NCI-H2227 (cell line): ENCODE data around the gene LCOR.
A peak's percentile ranks its signal among the peaks of the same experiment; 100 is the strongest.
"Not testable (repeated sequence)": the region's sequence is repeated elsewhere in the genome, so short reads cannot be mapped to it uniquely, and the experiment has no call there.

Experiments used
- DNase-seq: peaks from one replicate; lab custom pipeline; 2025; ENCODE audit not compliant: unreplicated experiment; lab: John Stamatoyannopoulos, UW

LCOR gene

DNA sequence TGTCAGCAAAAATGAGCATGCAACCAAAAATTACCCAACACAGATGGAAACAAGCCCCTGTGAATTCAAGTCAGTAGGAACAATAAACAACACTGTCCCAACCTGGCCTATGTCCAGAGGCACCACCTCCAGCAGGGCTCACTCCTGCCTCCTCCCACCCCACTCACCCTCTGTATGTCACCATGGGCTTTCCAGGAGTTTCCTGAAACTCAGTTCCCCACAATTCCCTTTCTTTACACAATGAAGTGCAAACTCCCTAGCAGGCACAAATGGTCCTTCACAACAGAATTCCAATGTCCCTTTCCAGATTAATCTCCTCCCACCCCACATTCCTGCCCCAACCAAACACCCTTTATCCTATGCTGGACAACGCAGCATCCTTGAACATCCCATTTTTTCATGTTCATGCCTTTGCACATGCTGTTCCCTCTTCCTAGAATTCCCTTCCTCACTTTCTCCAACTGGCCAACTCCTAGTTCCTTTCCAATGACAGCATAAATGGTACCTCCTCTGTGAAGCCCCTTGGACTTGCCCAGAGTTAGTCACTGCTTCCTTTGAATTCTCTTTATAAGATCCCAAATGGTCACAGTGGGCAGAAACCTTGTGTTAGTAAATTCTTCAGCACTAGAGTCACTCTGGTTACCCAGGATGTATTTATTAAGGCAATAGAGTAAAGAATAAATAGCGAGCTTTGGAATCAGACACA, 196.2 kb downstream of the LCOR start:
- DNase-seq, result no peak

DNA sequence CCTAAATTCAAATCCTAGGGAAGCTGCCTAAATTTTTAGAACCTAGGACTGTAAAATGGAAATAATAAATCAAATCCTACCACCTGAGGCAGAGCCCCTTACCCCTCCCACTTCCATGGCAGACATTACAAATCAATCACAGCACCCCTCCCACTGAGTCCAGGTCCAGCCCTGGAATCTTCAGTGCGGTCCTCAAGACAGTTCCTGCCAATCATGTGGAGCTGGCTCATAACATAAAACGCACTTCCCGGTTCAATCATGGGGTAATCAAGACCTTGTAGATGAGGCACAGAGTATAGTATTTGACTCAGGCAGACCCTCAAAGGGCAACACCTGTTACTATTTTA, 196.7 kb downstream of the LCOR start:
- no peak for DNase-seq

- DNase-seq, result no peak
These were observed 197.2 kb downstream of the LCOR start for GRCh38 chr10:97029271-97029670.

DNA sequence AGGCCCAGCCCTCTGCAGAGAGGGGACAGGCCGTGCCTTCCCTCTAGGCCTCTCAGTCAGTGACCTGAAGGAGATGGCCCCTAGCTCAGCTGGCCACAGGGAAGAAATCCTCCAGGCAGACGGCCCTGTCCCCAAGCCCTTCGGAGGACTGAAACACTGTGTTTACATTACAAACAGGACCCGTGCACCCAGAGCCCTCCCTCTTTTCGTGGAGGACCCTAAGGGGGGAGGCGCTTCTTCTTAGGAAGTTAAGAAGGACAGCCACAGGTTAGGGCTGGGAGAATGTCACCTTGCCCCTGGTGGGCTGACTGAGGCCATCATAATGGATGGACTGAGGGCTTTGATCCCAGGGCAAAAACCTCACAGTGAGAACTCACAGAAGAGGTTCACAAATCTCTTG, 198.8 kb downstream of the LCOR start:
- no peak for DNase-seq

- DNase-seq, result no peak
These were observed 199.4 kb downstream of the LCOR start for GRCh38 chr10:97031459-97031858.

DNA sequence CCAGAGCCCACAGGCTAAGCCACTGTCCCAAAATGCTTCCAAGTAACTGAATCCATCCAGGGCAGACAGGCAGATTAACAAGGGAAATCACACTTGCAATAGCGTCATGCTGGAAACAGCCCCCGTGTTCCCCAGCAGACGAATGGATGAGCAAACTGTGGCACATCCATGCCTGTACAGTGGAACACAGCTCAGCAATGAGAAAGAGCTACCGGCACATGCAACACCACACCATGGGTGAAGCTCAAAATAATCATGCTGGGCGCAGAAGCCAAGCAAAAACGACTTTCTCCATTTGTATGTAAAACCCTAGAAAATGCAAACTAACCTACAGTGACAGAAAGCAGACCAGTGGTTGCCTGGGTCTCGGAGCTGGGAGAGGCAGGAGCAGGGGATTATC, 200.5 kb downstream of the LCOR start:
- no peak for DNase-seq

DNA sequence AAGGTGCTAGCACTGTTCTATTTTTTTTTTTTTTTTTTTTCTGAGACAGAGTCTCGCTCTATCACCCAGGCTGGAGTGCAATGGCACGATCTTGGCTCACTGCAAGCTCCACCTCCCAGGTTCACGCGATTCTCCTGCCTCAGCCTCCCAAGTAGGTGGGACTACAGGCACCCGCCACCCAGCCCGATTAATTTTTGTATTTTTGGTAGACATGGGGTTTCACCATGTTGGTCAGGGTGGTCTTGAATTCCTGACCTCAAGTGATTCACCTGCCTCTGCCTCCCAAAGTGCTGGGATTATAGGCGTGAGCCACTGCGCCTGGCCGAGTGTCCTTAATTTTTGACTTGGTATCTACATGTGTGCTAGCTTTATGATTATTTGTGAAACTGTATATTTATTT, 201.7 kb downstream of the LCOR start:
- not testable (repeated sequence) for DNase-seq

- DNase-seq, result no peak
These were observed 202.2 kb downstream of the LCOR start for GRCh38 chr10:97034301-97034700.

- DNase-seq, result no peak
These were observed 203.1 kb downstream of the LCOR start for GRCh38 chr10:97034958-97035769.

DNA sequence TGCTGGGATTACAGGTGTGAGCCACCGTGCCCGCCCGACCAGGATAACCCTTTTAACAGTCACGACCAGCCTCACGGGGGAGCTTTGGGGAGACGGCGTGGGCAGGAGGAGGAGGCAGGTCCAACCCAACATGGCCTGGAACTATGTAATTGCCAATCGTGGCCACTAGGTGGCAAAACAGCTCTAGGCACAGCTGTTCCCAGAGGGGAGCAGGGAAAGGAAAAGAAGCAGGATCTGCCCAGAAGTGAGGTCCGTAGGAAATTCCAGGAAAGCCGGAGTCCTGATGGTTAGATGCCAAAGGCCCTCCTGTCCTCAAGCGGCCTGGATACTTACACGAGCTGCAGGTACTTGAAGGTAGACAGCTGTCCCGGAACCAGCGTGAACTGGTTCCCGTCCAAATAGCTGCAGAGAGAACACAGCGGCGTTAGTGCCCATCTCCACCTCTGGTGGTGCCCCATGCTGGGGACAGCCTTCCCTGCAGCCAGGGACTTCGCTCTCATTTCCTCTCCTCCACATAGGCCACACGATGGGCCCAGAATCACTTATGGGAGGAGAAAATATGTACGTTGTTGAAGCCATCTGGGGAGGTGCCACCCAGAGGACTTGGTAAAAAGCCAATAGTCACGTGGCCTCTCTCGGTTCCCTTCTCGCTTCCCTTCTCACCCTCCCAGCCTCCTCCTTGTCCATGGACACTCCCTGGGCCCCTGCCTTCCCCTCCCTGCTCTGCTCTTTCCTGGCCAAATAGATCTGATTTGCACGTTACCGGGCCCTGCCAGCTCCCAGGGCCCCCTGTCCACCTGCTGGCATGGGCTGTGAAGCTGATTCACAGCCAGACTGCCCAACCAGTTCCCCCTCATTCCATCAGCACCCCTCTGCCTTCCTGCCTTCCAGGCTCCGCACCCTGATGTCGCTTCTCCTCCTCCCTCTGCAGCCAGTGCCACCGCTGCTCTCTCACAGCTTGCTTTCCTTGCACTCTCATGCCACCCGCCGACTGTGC, 205.6 kb downstream of the LCOR start:
- DNase-seq, result peak; percentile 87

DNA sequence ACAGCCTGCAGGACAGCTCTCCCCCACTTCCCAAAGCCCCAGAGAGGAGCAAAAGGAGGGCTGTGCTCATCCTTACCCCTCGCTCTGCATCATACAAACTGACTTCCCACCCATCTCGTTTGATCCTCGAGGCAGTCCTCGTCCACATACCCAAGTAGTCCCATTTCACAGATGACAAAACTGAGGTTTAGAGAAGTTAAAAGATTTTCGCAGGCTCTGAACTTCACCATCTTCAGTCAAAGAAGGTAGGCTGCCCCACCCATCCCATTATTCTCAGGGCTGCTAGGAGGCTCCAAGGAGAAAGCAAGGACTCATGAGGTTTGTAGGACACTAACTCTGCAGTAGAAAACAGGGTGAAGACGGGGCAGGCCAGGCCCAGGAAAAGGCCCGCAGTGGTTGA, 206.6 kb downstream of the LCOR start:
- peak; percentile 2 for DNase-seq

DNA sequence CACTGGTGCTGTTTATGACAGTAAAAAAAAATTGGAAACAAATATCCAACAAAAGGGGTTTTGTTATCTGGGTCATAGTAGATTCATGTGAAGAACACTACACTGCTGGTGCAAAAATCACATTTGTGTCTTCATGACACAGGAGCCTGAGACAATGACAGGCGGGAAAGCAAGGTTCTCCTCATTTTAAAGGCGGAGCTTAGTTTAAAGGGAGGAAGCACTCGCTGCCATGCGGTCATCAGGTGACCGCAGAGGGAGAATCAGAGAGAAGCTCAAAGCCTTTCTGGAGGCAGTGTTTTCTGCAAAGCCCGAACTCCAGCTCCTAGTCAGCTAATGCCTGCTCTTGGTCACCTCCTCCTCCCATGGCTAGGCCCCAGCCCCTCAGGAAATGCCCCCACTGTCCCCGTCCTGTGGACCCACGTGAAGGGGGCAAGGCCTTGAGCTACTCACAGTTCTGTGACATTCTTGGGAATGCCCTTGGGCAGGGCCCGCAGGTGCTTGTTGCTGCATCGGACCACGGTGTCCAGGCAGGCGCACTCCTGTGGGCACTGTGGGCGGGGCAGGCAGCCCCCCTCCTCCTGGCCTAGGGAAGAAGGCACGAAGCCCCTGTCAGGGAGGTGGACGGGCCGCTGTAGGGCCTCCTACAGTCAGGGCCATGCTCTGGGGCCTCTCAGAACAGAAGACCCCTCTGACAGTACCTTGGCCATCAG, 207.6 kb downstream of the LCOR start:
- no peak for DNase-seq

GRCh38 chr10:97040248-97040584, 208.1 kb downstream of the LCOR start:
- no peak for DNase-seq

DNA sequence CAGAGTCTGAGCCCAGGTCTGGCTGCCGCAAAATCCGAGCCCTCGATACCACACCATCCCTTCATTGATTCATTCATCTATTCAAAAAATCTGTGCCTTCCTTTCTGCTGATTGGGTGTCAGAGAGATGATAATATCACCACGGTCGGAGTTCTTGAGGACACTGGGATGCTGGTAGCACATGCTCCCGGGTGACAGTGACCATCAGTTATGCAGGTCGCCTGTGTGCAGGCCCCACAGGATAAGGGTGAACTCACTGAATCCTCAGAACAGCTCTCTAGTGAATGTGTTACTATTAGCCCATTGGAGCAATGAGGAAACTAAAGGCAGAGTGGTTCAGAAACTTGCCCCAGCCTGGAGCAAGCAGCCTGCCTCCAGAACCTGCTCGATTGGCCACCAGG, 208.6 kb downstream of the LCOR start:
- DNase-seq, result no peak

DNA sequence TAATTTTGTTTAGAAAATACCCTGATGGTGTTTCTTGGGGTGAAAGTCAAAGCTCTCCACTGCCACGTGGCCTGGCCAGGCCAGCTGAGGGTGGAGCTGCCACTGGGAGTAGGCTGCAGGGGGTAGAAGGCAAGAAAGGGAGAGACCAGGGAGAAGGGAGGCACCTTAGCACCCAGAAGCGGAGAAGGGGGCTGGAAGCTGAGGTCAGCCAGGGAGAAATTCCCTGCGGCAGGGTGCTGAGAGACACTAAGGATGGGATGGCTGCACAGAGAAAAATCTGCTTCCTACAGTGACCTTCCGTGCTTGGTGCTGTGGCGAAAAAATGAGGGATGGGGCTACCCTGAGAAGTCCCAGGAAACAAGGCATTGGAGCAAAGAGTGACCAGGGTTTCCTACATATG, 210.0 kb downstream of the LCOR start:
- no peak for DNase-seq

DNA sequence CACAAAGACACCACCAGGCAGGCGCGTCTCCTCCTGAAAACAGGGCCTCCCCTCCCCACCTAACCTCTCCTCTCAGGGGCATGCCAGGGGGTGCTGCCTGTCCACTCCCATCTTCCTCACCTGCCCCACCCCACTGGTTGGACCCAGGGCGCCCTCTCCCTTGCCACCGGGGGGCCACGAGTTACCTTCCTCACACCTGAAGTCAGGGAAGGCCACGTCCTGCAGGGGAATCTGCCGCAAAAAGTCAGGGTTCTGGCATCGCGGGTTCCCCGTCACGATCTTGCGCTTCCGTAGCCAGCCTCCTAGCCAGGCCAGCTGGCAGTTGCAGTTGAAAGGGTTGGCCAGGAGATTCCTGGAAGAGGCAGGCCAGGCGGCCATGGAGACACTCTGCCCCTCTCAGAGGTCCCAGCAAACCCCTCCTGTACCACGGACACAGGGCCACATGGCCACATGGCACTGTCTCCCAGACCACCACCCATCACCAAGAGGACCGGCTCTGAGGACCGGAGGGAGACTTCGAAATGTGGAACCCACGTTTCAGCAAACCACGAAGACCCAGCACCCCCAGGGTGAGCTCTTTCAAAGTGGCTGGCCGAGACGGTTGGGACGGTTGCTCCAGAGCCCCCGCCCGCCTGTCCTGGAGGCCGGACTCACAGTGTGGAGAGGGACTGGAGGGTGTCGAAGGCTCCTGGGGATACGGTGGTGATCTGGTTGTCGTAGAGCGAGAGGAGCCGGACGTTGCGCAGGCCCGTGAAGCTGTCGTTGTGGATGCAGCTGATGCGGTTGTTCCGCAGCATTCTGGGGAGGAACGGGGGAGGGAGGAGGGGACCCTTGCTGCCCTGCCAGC, 210.8 kb downstream of the LCOR start:
- no peak for DNase-seq

- DNase-seq, result no peak
These were observed 211.4 kb downstream of the LCOR start for GRCh38 chr10:97043563-97043855.
